HEK293 (cell line): Measurements from ENCODE around the gene DMD.

ENCODE experiments used
- CTCF ChIA-PET: fragments of 350-600 bp; formaldehyde crosslinking; extraction: SDS; loops from one replicate; lab custom pipeline; 2021; ENCODE audit warnings: antibody characterized with exemption; lab: Yijun Ruan, JAX
- POLR2A ChIA-PET: fragments of 300-600 bp; formaldehyde crosslinking; extraction: SDS; loops from one replicate; lab custom pipeline; 2020; ENCODE audit warnings: antibody characterized with exemption, inconsistent platforms; lab: Yijun Ruan, JAX
- H3K27ac ChIP-seq: fragments of 200-500 bp; sonication (Bioruptor generic); 2 replicates; pipeline ENCODE4 v1.5.1; 2014; ENCODE audit warnings: low read depth, low read length, control low read depth, inconsistent platforms; ENCODE audit errors: extremely low read depth
- H3K36me3 ChIP-seq, 2 experiments: fragments of 200-500 bp in 1 of 2; sonication (Bioruptor generic) in 1 of 2; 1 replicate in 1 of 2; 2 replicates in 1 of 2; pipeline ENCODE4 v1.5.1; 2014 to 2017; ENCODE audit warnings: inconsistent platforms in 2 of 2, low read length in 2 of 2; ENCODE audit not compliant: control insufficient read depth in 2 of 2, insufficient read depth in 1 of 2
- H3K4me1 ChIP-seq: fragments of 200-500 bp; sonication (Bioruptor generic); 2 replicates; pipeline ENCODE4 v1.5.1; 2014; ENCODE audit warnings: mild to moderate bottlenecking, low read length, inconsistent platforms; ENCODE audit not compliant: control insufficient read depth, insufficient read depth
- H3K4me3 ChIP-seq: 2 replicates; pipeline ENCODE4 v1.5.1; 2011; ENCODE audit warnings: low read depth, mild to moderate bottlenecking, control low read depth, low read length, moderate library complexity
- H3K9me3 ChIP-seq: fragments of 200-500 bp; sonication (Bioruptor generic); 2 replicates; pipeline ENCODE4 v1.5.1; 2014; ENCODE audit warnings: low read depth, low read length, inconsistent platforms; ENCODE audit not compliant: control insufficient read depth, insufficient read depth
- BCL11B ChIP-seq: fragments of 450-650 bp; formaldehyde crosslinking; IDR thresholded peaks from 2 replicates; pipeline ENCODE4 v1.5.1; 2016; ENCODE audit warnings: low read depth, missing biosample characterization, missing genetic modification characterization
- GFI1B ChIP-seq: fragments of 450-650 bp; formaldehyde crosslinking; IDR thresholded peaks from 2 replicates; pipeline ENCODE4 v1.5.1; 2016; ENCODE audit warnings: missing biosample characterization, missing genetic modification characterization
- GLI2 ChIP-seq: fragments of 450-650 bp; formaldehyde crosslinking; IDR thresholded peaks from 2 replicates; pipeline ENCODE4; 2017; ENCODE audit warnings: missing biosample characterization, missing genetic modification characterization, low read depth, borderline replicate concordance
- KLF7 ChIP-seq: fragments of 450-650 bp; formaldehyde crosslinking; IDR thresholded peaks from 2 replicates; pipeline ENCODE4 v1.5.1; 2016; ENCODE audit warnings: missing biosample characterization, missing genetic modification characterization, borderline replicate concordance
- MYNN ChIP-seq: fragments of 450-650 bp; formaldehyde crosslinking; IDR thresholded peaks from 2 replicates; pipeline ENCODE4 v1.5.1; 2016; ENCODE audit warnings: missing biosample characterization, missing genetic modification characterization, borderline replicate concordance
- OSR2 ChIP-seq: fragments of 450-650 bp; formaldehyde crosslinking; IDR thresholded peaks from 2 replicates; pipeline ENCODE4 v1.5.1; 2016; ENCODE audit warnings: missing biosample characterization, missing genetic modification characterization
- SCRT2 ChIP-seq: fragments of 450-650 bp; formaldehyde crosslinking; IDR thresholded peaks from 2 replicates; pipeline ENCODE4 v1.5.1; 2016; ENCODE audit warnings: missing biosample characterization, missing genetic modification characterization
- WT1 ChIP-seq: fragments of 450-650 bp; formaldehyde crosslinking; IDR thresholded peaks from 2 replicates; pipeline ENCODE4 v1.5.1; 2016; ENCODE audit warnings: missing biosample characterization, missing genetic modification characterization
- YY1 ChIP-seq: fragments of 450-650 bp; formaldehyde crosslinking; IDR thresholded peaks from 2 replicates; pipeline ENCODE4 v1.5.1; 2018; ENCODE audit warnings: missing biosample characterization, missing genetic modification characterization
- ZFP3 ChIP-seq: fragments of 450-650 bp; formaldehyde crosslinking; IDR thresholded peaks from 2 replicates; pipeline ENCODE4 v1.5.1; 2016; ENCODE audit warnings: low read depth, missing biosample characterization, missing genetic modification characterization
- ZIC2 ChIP-seq: fragments of 450-650 bp; formaldehyde crosslinking; IDR thresholded peaks from 2 replicates; pipeline ENCODE4 v1.5.1; 2016; ENCODE audit warnings: missing biosample characterization, missing genetic modification characterization
- ZNF214 ChIP-seq: fragments of 450-650 bp; formaldehyde crosslinking; IDR thresholded peaks from 2 replicates; pipeline ENCODE4 v1.5.1; 2017; ENCODE audit warnings: missing biosample characterization, mild to moderate bottlenecking, missing genetic modification characterization, borderline replicate concordance
- ZNF341 ChIP-seq: fragments of 450-650 bp; formaldehyde crosslinking; IDR thresholded peaks from 2 replicates; pipeline ENCODE4; 2016; ENCODE audit warnings: low read depth, missing biosample characterization, missing genetic modification characterization
- ZNF426 ChIP-seq: fragments of 450-650 bp; formaldehyde crosslinking; IDR thresholded peaks from 2 replicates; pipeline ENCODE4 v1.5.1; 2017; ENCODE audit warnings: missing biosample characterization, missing genetic modification characterization, mild to moderate bottlenecking, inconsistent platforms, moderate library complexity
- ZNF48 ChIP-seq: fragments of 450-650 bp; formaldehyde crosslinking; IDR thresholded peaks from 2 replicates; pipeline ENCODE4 v1.5.1; 2016; ENCODE audit warnings: missing biosample characterization, missing genetic modification characterization
- ZNF548 ChIP-seq: fragments of 450-650 bp; formaldehyde crosslinking; IDR thresholded peaks from 2 replicates; pipeline ENCODE4 v1.5.1; 2016; ENCODE audit warnings: missing biosample characterization, missing genetic modification characterization
- ZNF596 ChIP-seq: fragments of 450-650 bp; IDR thresholded peaks from 2 replicates; pipeline ENCODE4 v1.5.0; 2018; ENCODE audit warnings: missing biosample characterization, mild to moderate bottlenecking, missing genetic modification characterization, moderate library complexity
- ZNF654 ChIP-seq: fragments of 450-650 bp; formaldehyde crosslinking; IDR thresholded peaks from 2 replicates; pipeline ENCODE4 v1.5.1; 2016; ENCODE audit warnings: low read depth, missing biosample characterization, missing genetic modification characterization
- ZNF658 ChIP-seq: fragments of 450-650 bp; formaldehyde crosslinking; IDR thresholded peaks from 2 replicates; pipeline ENCODE4; 2016; ENCODE audit warnings: missing biosample characterization, missing genetic modification characterization
- ZNF768 ChIP-seq: fragments of 450-650 bp; formaldehyde crosslinking; IDR thresholded peaks from 2 replicates; pipeline ENCODE4 v1.5.1; 2018; ENCODE audit warnings: missing biosample characterization, mild to moderate bottlenecking, missing genetic modification characterization
- ZNF777 ChIP-seq: fragments of 450-650 bp; formaldehyde crosslinking; IDR thresholded peaks from 2 replicates; pipeline ENCODE4 v1.5.1; 2017; ENCODE audit warnings: missing biosample characterization, missing genetic modification characterization, borderline replicate concordance
- ZSCAN23 ChIP-seq: fragments of 450-650 bp; formaldehyde crosslinking; IDR thresholded peaks from 2 replicates; pipeline ENCODE4 v1.5.1; 2016; ENCODE audit warnings: missing biosample characterization, missing genetic modification characterization
- TF ChIP-seq, protein P1 (sequence below): fragments of 450-650 bp; formaldehyde crosslinking; IDR thresholded peaks from 2 replicates; pipeline ENCODE4 v1.5.1; 2016; ENCODE audit warnings: missing biosample characterization, missing genetic modification characterization
- TF ChIP-seq, protein P2 (sequence below): fragments of 450-650 bp; formaldehyde crosslinking; IDR thresholded peaks from 2 replicates; pipeline ENCODE4 v1.5.1; 2016; ENCODE audit warnings: missing biosample characterization, missing genetic modification characterization
- TF ChIP-seq, protein P3 (sequence below): fragments of 450-650 bp; formaldehyde crosslinking; IDR thresholded peaks from 2 replicates; pipeline ENCODE4 v1.5.1; 2016; ENCODE audit warnings: missing biosample characterization, missing genetic modification characterization
- TF ChIP-seq, protein P4 (sequence below): fragments of 450-650 bp; formaldehyde crosslinking; conservative IDR thresholded peaks from 2 replicates; pipeline ENCODE4 v1.5.1; 2016; ENCODE audit warnings: low read depth, missing biosample characterization, missing genetic modification characterization

DMD gene

DNA sequence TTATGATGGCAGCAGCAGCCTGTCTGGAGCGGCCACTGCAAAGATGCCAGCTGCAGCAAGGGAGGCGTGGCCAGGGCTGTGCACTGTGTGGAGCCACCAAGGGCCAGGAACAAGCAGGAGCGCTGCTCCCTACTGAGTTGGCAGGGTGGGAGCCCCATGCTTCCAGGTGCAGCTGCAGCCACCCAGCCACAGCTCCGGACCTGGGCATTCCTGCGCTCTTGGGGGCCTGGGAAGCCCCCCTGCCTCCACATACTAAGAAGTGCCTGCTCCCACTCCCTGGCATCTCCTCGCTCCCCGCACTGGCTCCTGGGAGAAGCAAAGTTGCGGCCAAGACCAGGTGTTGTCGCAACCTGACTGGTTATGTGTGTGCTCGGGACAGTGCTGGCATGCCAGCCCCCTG lies 619.8 kb downstream of the DMD start (continued):
- TF ChIP-seq ZNF658: no peak
- TF ChIP-seq ZNF768: no peak
- no peak for TF ChIP-seq OSR2 (tag by site-specific recombination)
- no peak for TF ChIP-seq GFI1B
- TF ChIP-seq SCRT2 (tag by site-specific recombination): no peak
- no peak for TF ChIP-seq KLF7 (tag by site-specific recombination)

DNA sequence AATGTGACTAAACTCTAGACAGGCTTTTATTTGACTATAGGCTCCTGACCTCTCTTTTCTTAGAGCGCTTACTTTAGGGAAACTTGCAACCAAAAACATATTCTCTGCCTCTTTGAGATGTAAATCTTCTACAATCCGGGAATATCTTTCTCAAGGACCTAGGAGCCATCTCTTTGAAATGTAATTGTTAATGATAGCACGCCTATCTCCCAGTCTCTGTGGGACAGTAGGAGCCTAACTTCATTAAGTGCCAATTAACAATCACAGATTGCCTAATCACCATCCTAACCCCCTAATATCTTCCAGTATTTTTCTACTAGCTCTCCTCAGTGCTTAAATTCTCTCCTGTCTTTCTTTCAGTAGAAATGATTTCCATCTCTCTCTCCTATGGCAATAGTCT lies 628.6 kb downstream of the DMD start:
- ChIA-PET CTCF (no interaction called here), POLR2A (no interaction called here)
- no peaks in the 10 kb centered on the region for H3K4me1 ChIP-seq
- no peaks in the 10 kb centered on the region for H3K36me3 ChIP-seq
- no peak overlapping the region for H3K4me3 ChIP-seq
- H3K9me3 ChIP-seq: no peaks in the 10 kb centered on the region
- TF ChIP-seq WT1 (no peak), BCL11B (tag by site-specific recombination) (no peak), ZNF341 (no peak)
- no peak overlapping the region for H3K27ac ChIP-seq

DNA sequence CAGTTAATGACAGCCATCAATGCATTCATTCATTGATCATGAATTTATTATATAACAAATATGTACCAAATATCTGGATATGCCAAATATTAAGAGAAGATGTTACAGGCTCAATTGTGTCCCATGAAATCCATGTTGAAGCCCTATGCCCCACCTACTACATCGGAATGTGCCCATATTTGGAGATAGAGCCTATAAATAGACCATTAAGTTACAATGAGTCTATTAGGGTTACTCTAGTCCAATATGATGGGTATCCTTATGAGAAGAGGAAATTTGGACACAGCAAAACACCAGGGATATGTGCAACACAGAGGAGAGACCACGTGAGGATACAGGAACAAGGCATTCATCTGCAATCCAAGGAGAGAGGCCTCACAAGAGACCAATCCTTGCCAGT lies 634.5 kb downstream of the DMD start:
- no peak overlapping the region for H3K27ac ChIP-seq
- TF ChIP-seq, protein P1, sequence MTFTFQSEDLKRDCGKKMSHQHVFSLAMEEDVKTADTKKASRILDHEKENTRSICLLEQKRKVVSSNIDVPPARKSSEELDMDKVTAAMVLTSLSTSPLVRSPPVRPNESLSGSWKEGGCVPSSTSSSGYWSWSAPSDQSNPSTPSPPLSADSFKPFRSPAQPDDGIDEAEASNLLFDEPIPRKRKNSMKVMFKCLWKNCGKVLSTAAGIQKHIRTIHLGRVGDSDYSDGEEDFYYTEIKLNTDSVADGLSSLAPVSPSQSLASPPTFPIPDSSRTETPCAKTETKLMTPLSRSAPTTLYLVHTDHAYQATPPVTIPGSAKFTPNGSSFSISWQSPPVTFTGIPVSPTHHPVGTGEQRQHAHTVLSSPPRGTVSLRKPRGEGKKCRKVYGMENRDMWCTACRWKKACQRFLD (tag by site-specific recombination): no peak
- TF ChIP-seq ZNF654 (tag by site-specific recombination): no peak
- no peak for TF ChIP-seq ZNF768
- no peak for TF ChIP-seq SCRT2 (tag by site-specific recombination)
- no peak for TF ChIP-seq ZNF426 (tag by site-specific recombination)
- TF ChIP-seq ZFP3 (tag by site-specific recombination): no peak
- TF ChIP-seq, protein P2, sequence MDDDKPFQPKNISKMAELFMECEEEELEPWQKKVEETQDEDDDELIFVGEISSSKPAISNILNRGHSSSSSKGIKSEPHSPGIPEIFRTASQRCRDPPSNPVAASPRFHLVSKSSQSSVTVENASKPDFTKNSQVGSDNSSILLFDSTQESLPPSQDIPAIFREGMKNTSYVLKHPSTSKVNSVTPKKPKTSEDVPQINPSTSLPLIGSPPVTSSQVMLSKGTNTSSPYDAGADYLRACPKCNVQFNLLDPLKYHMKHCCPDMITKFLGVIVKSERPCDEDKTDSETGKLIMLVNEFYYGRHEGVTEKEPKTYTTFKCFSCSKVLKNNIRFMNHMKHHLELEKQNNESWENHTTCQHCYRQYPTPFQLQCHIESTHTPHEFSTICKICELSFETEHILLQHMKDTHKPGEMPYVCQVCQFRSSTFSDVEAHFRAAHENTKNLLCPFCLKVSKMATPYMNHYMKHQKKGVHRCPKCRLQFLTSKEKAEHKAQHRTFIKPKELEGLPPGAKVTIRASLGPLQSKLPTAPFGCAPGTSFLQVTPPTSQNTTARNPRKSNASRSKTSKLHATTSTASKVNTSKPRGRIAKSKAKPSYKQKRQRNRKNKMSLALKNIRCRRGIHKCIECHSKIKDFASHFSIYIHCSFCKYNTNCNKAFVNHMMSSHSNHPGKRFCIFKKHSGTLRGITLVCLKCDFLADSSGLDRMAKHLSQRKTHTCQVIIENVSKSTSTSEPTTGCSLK (tag by site-specific recombination): no peak
- no peak for TF ChIP-seq YY1 (tag by site-specific recombination)
- TF ChIP-seq MYNN: no peak
- TF ChIP-seq ZNF48: no peak
- TF ChIP-seq, protein P3, sequence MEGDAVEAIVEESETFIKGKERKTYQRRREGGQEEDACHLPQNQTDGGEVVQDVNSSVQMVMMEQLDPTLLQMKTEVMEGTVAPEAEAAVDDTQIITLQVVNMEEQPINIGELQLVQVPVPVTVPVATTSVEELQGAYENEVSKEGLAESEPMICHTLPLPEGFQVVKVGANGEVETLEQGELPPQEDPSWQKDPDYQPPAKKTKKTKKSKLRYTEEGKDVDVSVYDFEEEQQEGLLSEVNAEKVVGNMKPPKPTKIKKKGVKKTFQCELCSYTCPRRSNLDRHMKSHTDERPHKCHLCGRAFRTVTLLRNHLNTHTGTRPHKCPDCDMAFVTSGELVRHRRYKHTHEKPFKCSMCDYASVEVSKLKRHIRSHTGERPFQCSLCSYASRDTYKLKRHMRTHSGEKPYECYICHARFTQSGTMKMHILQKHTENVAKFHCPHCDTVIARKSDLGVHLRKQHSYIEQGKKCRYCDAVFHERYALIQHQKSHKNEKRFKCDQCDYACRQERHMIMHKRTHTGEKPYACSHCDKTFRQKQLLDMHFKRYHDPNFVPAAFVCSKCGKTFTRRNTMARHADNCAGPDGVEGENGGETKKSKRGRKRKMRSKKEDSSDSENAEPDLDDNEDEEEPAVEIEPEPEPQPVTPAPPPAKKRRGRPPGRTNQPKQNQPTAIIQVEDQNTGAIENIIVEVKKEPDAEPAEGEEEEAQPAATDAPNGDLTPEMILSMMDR (tag by site-specific recombination): no peak
- TF ChIP-seq ZIC2 (tag by site-specific recombination): no peak
- no peak for TF ChIP-seq ZNF548 (tag by site-specific recombination)
- no peak for TF ChIP-seq ZSCAN23 (tag by site-specific recombination)
- TF ChIP-seq GLI2 (tag by site-specific recombination): no peak
- TF ChIP-seq ZNF596 (tag by site-specific recombination): no peak
- TF ChIP-seq ZNF214 (tag by site-specific recombination): no peak
- TF ChIP-seq, protein P4, sequence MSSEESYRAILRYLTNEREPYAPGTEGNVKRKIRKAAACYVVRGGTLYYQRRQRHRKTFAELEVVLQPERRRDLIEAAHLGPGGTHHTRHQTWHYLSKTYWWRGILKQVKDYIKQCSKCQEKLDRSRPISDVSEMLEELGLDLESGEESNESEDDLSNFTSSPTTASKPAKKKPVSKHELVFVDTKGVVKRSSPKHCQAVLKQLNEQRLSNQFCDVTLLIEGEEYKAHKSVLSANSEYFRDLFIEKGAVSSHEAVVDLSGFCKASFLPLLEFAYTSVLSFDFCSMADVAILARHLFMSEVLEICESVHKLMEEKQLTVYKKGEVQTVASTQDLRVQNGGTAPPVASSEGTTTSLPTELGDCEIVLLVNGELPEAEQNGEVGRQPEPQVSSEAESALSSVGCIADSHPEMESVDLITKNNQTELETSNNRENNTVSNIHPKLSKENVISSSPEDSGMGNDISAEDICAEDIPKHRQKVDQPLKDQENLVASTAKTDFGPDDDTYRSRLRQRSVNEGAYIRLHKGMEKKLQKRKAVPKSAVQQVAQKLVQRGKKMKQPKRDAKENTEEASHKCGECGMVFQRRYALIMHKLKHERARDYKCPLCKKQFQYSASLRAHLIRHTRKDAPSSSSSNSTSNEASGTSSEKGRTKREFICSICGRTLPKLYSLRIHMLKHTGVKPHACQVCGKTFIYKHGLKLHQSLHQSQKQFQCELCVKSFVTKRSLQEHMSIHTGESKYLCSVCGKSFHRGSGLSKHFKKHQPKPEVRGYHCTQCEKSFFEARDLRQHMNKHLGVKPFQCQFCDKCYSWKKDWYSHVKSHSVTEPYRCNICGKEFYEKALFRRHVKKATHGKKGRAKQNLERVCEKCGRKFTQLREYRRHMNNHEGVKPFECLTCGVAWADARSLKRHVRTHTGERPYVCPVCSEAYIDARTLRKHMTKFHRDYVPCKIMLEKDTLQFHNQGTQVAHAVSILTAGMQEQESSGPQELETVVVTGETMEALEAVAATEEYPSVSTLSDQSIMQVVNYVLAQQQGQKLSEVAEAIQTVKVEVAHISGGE: no peak
- no peak for TF ChIP-seq ZNF777 (tag by site-specific recombination)
- TF ChIP-seq, all 188 proteins: peak for 0
- ChIA-PET CTCF (no interaction called here), POLR2A (no interaction called here)
- Histone ChIP-seq H3K4me3 (no peak overlapping the region), H3K36me3 (no peaks in the 10 kb centered on the region), H3K4me1 (no peaks in the 10 kb centered on the region), H3K9me3 (no peaks in the 10 kb centered on the region)
